ENCODE results near the gene CDO1.
"Not testable (repeated sequence)": the region's sequence is repeated elsewhere in the genome, so short reads cannot be mapped to it uniquely, and the experiment has no call there.

Gene CDO1

DNA sequence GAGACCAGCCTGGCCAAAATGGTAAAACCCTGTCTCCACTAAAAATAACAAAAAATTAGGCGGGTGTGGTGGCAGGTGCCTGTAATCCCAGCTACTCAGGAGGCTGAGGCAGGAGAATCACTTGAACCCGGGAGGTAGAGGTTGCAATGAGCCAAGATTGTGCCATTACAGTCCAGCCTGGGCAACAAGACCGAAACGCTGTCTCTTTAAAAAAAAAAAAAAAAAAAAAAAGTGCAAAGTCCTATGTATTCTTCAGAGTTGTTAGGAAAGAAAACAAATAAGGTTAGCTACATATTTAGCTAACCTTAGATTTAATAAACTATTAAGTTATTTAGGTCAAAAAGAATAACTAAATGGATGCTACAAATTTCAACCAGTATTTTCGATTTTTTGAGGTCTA, 13.5 kb upstream of the CDO1 start:
- no peak for DNase-seq

DNA sequence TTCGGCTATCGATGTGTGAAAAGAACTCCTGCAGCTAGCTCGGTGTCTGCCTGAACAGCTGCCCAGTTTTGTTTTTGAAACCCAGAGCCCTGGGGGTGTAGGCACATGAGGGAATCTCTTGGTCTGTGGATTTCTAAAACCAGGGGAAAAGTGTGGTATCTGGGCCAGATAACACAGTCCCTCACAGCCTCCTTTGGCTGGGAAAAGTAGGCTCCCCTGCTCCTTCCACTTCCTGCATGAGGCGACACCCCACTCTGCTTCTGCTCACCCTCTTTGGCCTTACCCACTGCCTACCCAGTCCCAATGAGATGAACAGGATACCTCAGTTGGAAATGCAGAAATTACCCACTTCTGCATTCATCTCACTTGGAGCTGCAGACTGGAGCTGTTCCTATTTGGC, 9.5 kb upstream of the CDO1 start:
- no peak for DNase-seq

DNA sequence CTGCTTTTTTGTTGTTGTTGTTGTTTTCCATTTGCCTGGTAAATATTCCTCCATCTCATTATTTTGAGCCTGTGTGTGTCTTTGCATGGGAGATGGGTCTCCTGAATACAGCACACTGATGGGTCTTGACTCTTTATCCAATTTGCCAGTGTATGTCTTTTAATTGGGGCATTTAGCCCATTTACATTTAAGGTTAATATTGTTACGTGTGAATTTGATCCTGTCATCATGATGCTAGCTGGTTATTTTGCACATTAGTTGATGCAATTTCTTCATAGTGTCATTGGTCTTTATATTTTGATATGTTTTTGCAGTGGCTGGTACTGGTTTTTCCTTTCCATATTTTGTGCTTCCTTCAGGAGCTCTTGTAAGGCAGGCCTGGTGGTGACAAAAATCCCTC, 8.5 kb upstream of the CDO1 start:
- not testable (repeated sequence) for DNase-seq

DNA sequence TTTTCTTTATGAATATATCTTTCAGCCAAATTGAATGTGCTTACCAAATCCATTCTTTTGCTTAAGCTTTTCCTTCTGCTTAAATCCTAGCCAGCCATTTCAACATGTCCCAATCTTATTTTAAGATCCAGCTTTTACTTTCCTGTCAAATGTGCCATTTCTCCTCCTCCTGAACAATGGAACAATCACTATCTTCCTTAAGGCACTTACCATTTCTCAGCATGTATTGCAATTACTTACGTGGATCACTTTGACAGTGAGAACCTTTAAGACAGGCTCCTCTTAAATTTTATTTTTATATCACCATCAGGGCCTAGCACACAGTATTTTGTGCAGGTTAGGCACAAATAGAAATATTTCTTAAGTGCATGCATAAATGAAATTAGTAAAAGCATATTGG, 4.4 kb upstream of the CDO1 start:
- DNase-seq: no peak

DNA sequence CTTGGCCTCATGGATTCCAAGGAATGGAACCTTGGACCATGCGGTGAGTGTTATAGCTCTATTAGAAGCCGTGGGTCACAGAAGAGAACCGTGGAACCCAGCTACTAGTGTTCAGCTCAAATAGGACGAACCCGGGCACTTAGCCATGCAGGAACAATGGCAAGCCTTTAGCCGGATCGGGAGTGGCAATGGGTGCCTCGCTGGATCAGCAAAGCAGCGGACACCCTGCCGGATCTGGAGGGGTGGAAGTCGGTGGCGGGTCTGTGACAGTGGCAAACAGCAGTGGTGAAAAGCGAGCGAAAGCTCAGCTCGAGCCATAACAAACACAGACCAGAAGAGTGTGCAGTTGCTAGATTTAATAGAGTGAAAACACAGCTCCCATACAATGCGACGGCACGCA, 2.4 kb upstream of the CDO1 start:
- no peak for DNase-seq

DNA sequence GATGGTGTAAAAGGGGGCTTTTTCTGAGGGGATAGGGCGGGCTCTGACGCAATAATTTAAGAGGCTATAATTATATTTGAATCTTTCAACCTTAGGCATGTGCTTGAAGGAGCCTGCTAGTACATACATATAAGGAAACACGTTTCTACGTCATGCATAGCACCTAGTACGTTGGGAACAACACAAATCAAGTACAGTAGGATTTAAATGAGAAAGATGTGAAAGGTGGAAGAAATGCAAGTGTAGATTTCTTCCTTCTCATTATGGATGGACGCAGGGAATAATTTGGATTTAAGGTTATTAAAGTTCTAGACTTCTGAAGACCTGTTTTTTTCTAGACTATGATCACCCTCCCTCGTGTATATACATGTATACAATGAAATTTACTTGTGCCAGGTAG, 927 bp upstream of the CDO1 start:
- DNase-seq: no peak

DNA sequence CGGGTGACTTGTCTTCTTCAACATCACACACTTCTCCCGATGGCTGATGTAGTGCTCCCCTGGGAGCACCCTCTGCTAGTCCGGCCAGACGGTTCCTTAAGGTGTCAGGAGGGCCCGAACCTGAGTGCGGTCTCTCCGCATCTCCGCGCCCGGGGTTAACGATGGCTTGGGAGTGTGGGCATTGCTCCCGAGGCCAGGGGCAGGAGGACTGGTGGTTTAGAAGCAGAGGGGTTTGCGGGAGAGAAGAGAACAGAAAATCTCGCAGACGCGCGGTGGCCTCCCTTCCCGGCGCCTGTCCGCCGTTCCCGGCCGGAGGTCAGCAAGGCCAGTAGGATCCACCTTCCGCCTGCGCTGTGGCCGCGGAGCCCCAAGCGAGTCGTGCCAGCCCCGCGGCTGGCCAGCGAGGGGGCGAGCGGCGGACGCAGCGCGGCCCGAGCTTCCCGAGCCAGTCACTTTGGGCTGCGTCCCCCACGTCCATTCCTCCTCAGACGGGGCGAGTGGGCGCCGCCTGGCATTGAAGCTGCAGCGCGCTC, 700 bp downstream of the CDO1 start:
- no peak for DNase-seq

DNA sequence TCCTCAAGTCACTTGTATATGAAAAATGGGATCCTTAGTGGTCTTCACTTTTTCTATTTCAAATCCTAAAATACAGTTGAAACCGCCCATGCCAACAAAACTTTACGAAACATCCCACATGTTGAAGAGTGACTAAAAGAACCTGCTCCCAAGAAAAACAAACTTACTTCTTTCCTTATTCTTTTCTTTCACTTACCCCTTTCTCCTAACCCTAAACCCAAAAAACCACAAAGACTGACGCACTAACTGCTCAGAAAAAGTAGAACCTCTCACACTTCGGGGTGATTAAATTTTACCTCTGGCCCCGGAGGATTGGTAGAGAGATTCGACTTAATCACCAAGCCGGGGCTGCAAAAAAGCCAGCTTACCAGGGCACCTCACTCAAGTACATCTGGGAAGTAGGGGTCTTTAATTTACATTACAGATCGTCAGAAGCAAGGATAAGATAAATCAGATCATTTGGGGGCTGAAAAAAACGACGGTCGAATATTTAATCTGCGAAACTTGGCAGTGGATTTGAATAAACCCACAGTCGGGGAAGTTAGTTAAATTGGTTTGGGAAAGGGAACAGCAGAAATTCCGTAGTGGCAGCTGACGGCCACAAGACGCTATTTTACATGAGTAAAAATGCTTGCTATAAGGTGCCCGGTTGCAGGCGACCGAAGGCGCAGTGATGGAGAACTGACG, 1.3 kb downstream of the CDO1 start:
- DNase-seq: no peak

DNA sequence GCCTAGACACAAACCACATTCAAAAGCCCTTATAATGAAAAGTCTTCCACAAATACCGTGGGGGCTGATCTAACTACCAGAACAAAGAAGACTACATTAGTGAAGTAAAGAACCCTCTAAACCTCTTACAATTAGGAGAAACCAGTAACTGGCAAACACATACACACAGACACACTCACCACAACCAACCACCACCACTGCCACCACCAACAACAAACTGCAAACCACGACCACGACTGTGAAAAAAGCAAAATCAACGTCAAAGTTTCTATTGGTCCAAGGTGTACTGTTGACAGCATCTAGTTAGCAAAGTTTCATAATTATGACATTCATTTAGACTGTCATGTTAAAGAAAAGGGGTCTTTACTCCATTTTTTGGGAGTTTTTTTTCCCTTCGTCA, 2.7 kb downstream of the CDO1 start:
- no peak for DNase-seq

DNA sequence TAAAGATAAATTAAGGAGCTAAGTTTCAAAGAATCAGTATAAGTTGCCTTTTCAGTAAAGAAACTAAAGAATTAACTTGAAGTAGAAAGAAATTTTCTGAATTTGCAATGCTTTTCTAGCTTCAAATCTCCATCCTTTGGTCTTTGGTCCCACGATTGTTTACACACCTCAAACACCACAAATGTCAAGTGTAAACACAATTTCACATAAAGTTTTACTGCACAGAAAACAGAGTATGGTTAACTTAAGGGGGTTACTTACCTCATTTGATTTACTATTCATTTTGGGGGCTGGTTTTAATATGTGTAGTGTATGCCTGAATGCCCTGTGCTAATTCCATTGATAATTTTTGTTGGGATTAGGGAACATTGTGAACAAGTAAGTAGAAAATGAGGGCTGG, 4.1 kb downstream of the CDO1 start:
- DNase-seq: no peak

DNA sequence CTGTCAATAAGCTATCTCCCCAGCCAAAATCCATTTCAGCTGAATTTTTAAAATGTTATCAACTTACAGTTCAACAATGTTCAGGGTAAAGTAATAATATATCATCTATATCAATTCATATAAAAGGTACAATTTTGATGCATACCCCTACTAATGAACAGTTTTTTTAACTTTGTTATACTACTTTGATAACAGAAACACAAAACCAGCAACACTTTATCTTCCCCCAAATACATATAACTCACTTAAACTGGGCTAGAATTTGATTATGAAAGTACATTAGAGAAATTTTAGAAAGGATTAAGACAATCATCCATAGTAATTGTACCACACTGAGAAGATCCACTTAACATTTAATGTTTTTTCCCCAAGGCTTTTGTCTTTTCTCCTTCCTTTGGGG, 5.1 kb downstream of the CDO1 start:
- no peak for DNase-seq

DNA sequence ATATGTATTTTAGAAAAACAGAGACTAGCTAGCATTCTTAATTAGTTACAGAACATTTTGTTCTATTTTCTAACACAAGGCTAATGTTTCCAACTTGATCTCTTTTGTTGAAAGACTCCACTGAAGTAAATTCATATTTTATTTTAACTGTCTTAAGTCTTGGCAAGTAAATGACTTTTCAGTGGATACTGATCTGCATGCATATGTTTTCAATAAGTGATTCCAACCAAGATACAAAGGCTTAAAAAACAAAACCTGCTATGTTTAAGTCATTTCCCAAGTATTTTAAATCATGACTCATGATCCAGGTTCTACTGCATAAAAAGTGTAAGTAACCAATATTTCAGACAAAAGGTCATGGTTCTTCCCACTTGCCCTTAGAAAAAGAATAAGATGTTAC, 5.7 kb downstream of the CDO1 start:
- DNase-seq: no peak

DNA sequence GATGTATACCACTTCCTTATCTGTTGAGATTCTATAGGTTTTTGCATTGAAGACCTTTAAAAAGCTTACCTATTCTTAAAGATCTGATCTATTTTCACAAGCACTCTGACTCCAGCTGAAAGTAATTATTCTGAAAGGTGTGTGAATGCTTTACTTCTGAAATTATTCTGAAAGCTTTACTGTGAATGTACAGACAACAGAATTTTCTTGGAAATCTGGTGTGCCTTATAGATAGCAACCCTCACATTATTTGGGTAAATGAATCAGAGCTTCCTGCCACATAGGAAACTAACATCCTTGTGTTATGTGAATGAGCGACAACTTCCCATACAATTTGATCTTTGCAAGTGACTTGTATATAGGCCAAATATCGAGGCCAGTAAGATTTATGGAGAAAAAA, 6.5 kb downstream of the CDO1 start:
- DNase-seq: no peak

DNA sequence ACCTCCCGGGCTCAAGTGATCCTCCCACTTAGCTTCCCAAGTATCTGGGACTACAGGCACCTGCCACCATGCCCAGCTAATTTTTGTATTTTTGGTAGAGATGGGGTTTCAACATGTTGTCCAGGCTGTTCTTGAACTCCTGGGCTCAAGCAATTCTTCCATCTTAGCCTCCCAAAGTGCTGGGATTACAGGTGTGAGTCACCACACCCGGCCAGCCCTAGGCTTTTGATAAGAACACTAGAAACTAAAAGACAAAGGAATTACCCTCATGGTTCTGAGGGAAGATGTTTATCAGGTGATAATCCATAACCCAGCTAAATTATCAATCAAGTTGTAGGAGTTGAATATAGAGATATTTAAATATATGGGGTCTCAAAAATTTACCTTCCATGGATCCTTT, 8.4 kb downstream of the CDO1 start:
- not testable (repeated sequence) for DNase-seq

DNA sequence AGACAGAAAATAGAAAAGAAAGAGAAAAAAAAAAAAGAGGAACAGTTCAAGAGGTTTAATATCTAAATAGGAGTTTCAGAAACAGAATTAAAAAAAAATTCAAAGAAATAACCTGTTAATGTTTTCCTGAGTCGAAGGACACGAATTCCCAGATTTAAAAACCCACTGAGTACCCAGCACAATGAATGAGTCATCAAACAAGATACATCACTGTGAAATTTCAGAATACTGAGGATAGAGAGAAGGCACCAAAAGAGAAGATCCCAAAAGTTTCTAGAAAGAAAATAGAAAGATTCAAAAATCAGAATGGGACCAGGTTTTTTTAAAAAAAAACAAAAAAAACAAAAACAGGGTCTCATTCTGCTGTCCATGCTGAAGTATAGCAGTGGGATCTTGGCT, 8.8 kb downstream of the CDO1 start:
- DNase-seq: no peak

DNA sequence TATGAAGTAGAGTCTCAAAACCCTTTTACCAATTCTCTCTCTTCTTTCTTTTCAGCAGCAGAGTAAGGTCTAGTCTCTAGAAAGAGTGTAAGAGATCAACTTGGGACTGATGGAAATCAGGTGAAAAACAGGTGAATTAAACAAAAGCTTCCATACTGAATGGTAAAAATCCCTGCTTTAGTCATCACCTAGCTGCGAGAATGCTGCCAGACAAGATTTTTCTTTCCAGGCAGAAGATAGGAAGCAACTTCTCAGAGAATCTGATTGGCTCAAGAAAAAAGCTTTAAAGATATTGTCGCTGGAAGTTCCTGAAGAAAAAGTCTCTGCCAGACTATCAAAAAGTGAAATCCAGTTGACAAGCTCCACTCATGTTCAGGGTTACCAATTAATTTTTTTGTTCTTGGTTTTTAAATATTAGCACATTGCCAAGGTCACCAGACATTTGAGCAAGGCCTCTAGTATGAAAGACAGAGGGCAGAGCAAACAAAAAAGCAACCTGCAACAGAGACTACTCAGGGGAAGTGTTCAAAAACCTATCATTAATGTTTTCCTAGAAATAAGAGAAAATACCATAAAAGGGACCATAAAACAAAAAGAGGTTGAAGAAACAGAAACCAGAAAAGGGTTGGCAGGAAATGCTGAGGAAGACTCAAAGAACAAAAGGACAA, 9.3 kb downstream of the CDO1 start:
- no peak for DNase-seq

DNA sequence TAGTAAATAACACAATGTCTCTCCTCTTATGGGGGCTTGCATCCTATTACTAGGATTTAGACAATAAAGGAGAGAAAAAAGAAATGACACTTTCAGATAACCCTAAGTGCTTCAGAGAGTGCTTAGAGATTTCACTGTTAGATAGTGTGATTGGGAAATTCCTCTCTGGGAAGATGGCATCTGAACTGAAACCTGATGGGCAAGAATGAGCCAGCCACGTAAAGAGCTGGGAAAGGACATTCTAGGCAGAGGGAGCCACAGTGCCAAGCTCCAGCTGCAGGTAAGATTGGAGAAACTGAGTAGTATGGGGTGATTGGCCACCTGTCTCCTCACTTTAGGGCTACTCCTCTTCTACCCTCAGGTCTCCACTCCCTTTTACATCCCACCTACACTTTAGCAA, 14.5 kb downstream of the CDO1 start:
- DNase-seq: no peak

DNA sequence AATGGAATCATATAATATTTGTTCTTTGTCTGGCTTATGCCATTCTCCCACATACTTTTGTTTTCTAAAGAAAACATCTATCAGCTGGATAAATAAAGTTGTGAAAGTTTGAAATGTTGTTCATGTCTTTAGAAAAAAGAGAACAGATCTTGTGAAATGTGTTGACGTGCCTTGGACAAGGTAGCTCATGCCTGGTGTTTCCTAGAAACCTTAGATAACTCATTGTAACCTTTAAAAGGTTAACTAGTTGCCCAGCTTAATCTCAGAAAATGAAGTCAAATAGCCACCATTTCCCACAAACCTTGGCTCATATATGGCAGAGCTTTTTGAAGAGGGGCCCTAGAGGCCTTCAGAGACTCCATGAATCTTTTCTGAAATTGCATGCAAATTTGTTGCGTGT, 15.3 kb downstream of the CDO1 start:
- no peak for DNase-seq

DNA sequence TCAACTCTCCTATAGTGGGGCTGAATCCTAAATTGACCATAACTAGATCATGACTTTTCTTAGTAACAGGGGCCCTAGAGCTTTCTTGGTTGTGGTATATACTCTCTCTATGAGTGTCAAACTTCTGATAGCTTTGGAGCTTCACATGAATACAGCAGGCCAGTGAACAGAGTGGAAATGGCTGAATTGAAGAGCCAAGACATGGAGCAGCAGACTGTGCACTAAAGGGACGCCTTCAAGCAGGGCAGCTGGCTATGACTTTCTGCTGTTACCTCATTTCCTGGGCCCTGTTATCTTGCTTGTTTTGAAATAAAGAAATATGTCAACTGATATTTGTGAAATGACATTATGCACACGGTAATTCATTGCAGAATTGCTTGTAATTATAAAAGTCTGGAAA, 16.4 kb downstream of the CDO1 start:
- DNase-seq: no peak

DNA sequence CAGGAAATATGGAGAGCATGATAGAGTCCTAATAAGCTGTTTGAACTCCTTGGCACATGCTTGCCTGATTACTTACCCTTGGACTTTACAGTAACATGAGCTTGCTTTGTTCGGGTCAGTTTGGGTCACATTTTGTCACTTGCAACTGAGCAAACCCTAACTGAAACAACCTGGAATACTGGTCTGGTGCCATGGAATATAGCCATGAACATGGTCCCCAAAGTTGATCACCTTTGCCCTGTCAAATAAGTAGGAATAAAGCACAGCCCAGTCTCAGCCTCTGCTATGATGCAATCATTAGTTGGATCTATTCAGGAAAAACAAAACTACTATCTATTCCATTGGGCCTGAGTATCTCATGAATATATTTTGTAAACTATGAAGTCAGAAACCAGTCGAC, 18.2 kb downstream of the CDO1 start:
- no peak for DNase-seq

DNA sequence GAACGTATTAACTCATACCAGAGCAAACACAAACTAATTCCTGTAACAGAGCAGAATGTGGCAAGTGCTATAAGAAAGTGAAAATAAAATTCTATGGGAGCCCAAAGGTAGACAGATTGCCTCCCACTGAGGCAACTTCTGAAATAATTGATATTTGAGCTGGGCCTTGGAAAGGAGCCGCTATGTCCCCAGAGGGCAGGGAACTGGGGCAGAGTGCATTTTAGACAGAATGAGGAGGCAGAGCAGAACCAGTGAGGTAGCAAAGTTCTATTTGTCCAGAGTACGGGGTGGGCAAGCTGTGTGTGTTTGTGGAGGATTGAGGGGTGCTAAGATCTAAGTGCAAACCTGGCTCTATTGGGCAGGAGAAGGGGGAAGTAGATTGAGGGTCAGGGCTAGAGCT, 19.8 kb downstream of the CDO1 start:
- no peak for DNase-seq

DNA sequence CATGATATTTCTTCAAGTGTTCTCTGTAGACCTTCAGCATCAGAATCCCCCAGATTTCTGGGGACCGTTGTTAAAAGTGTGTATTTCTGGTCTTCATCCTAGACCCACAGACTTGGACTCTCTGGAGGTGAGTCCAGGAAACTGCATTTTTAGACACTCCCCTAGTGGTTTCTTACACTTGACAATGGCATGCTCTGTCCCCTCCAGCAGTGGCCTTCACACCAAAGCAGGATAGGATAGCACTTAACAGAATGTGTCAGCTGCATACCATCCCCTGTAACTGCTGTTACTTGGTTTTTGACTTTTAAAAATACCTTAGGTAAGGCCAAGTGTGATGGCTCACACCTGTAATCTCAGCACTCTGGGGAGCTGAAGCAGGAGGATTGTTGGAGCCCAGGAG, 20.8 kb downstream of the CDO1 start:
- no peak for DNase-seq

DNA sequence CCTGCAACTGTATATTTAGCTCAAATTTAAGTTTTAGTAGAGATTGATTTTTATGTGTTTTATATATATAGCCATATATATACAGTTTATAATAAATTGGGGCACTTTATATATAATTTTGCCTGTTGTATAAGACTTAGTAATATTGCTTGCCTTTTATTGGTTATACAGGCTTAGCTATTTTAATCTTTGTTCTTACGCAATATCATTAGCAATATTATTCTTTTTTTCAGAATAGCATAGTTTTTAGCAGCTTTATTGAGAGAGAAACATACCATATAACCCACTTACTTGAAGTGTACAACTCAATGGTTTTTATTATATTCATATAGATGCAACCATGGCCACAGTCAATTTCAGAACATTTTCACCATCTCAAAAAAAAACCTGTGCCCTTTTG, 28.0 kb downstream of the CDO1 start:
- DNase-seq: no peak

DNA sequence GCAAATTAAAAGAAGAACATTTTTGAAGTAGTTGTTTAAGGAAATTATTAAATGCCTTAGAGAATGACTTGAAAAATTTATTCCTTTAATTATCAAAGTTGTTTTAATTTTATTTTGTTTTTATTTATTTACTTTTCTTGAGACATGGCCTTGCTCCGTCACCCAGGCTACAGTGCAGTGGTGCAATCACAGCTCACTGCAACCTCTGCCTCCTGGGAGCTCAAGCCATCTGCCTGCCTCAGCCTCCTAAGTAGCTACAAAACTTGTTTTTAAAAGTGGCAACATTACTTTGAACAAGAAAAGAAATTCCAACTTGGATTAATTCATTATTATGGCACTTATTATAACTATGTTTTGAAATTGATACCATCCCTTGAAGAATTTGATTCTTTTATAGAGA, 29.0 kb downstream of the CDO1 start:
- no peak for DNase-seq
